Liver (tissue), 3 donors: ENCODE results near the gene MLLT10.

Source experiments
- GABPA ChIP-seq, 2 donors: IDR thresholded peaks in 1 of 2; conservative IDR thresholded peaks in 1 of 2; 2 replicates each; pipeline ENCODE4 v1.6.1; 2016; ENCODE audit warnings: antibody characterized with exemption in 2 of 2, mild to moderate bottlenecking in 1 of 2, moderate library complexity in 1 of 2
- HNF4A ChIP-seq, 2 donors: conservative IDR thresholded peaks; 2 replicates each; pipeline ENCODE4 v1.6.1; 2016; ENCODE audit warnings: antibody characterized with exemption in 2 of 2, mild to moderate bottlenecking in 2 of 2
- RAD21 ChIP-seq, 2 donors: IDR thresholded peaks; 2 replicates each; pipeline ENCODE4 v1.6.1; 2016; ENCODE audit warnings: antibody characterized with exemption in 2 of 2, mild to moderate bottlenecking in 2 of 2
- RXRA ChIP-seq, 2 donors: IDR thresholded peaks; 2 replicates each; pipeline ENCODE4 v1.6.1; 2017 to 2018; ENCODE audit warnings: antibody characterized with exemption in 2 of 2, mild to moderate bottlenecking in 1 of 2
- TAF1 ChIP-seq: conservative IDR thresholded peaks from 2 replicates; pipeline ENCODE4 v1.6.1; 2016; ENCODE audit warnings: antibody characterized with exemption, mild to moderate bottlenecking
- TF ChIP-seq, protein P1 (sequence below): fragments of 150-350 bp; IDR thresholded peaks from 2 replicates; pipeline ENCODE4 v1.5.1; 2017; ENCODE audit warnings: improper control_type of control experiment, low read depth, low read length; ENCODE audit not compliant: missing input control
- donor health status: healthy.
- donor health status: healthy.

DNA sequence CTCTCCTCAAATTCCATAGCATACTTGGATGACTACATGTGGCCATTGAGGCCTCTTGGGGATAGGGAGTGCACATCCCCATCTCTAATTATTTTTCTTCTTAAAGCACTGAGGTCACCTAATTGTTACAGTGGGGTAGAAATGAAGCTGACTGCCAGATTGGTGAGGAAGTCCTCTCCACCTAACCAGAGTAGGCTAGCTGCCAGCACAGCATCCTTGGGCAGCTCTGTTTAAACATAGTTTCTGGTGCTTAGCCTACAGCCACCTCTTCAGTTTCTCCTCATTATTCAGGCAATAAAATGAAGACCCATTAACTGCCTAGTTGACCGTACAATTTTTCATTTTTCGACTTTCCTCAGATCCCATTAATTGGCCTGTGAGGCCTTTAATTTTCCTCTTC lies 104.6 kb downstream of the MLLT10 start:
- TF ChIP-seq TAF1 (no peak), RXRA (IDR thresholded peaks at IDR 0.05) (no peak), RAD21 (IDR thresholded peaks at IDR 0.05) (no peak), GABPA (IDR thresholded peaks at IDR 0.05 in 1 of 2, conservative IDR thresholded peaks at IDR 0.05 in 1 of 2) (no peak), HNF4A (conservative IDR thresholded peaks at IDR 0.05) (no peak)
- TF ChIP-seq, protein P1, sequence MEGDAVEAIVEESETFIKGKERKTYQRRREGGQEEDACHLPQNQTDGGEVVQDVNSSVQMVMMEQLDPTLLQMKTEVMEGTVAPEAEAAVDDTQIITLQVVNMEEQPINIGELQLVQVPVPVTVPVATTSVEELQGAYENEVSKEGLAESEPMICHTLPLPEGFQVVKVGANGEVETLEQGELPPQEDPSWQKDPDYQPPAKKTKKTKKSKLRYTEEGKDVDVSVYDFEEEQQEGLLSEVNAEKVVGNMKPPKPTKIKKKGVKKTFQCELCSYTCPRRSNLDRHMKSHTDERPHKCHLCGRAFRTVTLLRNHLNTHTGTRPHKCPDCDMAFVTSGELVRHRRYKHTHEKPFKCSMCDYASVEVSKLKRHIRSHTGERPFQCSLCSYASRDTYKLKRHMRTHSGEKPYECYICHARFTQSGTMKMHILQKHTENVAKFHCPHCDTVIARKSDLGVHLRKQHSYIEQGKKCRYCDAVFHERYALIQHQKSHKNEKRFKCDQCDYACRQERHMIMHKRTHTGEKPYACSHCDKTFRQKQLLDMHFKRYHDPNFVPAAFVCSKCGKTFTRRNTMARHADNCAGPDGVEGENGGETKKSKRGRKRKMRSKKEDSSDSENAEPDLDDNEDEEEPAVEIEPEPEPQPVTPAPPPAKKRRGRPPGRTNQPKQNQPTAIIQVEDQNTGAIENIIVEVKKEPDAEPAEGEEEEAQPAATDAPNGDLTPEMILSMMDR, result no peak
